Esophagus muscularis mucosa (tissue), 4 donors: ENCODE results near the gene CBFA2T2.
"Not testable (repeated sequence)": the region's sequence is repeated elsewhere in the genome, so short reads cannot be mapped to it uniquely, and the experiment has no call there.

Experiments
- EP300 ChIP-seq: sonication (generic); formaldehyde crosslinking; IDR thresholded peaks from one replicate; pipeline ENCODE4 v1.6.1; 2017; ENCODE audit warnings: antibody characterized with exemption
- POLR2A ChIP-seq: fragments of 450-650 bp; IDR thresholded peaks from one replicate; pipeline ENCODE4 v1.6.1; 2017; ENCODE audit warnings: antibody characterized with exemption, moderate library complexity, mild to moderate bottlenecking, low read depth
- POLR2AphosphoS5 ChIP-seq, 2 donors: sonication (generic); formaldehyde crosslinking; IDR thresholded peaks; one replicate each; pipeline ENCODE4 v1.6.1; 2017; ENCODE audit warnings: antibody characterized with exemption in 2 of 2
- TF ChIP-seq, protein P1 (sequence below), 3 experiments: fragments of 200-600 bp in 2 of 3; fragments of 450-650 bp in 1 of 3; sonication (generic) in 2 of 3; IDR thresholded peaks; one replicate each; pipeline ENCODE4 v1.5.1; 2017 to 2019; ENCODE audit warnings: antibody characterized with exemption in 3 of 3, mild to moderate bottlenecking in 2 of 3, moderate library complexity in 1 of 3

DNA sequence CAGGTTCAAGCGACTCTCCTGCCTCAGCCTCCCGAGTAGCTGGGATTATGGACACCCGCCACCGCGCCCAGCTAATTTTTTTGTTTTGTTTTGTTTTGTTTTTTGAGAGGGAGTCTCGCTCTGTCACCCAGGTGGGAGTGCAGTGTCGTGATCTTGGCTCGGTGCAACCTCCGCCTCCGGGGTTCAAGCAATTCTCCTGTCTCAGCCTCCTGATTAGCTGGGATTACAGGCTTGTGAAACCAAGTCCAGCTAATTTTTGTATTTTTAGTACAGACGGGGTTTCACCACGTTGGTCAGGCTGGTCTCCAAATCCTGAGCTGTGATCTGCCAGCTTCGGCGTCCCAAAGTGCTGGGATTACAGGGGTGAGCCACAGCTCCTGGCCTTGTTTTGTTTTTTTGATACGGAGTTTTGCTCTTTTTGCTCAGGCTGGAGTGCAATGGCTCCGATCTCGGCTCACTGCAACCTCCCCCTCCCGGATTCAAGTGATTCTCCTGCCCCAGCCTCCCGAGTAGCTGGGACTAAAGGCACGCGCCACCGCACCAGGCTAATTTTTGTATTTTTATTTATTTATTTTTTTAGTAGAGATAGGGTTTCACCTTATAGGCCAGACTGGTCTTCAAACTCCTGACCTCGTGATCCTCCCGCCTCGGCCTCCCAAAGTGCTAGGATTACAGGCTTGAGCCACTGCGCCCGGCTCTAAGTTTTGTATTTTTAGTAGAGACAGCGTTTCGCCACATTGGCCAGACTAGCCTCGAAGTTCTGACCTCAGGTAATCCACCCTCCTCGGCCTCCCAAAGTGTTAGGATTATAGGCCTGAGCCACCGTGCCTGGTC lies 1.0 kb upstream of the CBFA2T2 start:
- TF ChIP-seq, protein P1, sequence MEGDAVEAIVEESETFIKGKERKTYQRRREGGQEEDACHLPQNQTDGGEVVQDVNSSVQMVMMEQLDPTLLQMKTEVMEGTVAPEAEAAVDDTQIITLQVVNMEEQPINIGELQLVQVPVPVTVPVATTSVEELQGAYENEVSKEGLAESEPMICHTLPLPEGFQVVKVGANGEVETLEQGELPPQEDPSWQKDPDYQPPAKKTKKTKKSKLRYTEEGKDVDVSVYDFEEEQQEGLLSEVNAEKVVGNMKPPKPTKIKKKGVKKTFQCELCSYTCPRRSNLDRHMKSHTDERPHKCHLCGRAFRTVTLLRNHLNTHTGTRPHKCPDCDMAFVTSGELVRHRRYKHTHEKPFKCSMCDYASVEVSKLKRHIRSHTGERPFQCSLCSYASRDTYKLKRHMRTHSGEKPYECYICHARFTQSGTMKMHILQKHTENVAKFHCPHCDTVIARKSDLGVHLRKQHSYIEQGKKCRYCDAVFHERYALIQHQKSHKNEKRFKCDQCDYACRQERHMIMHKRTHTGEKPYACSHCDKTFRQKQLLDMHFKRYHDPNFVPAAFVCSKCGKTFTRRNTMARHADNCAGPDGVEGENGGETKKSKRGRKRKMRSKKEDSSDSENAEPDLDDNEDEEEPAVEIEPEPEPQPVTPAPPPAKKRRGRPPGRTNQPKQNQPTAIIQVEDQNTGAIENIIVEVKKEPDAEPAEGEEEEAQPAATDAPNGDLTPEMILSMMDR (IDR thresholded peaks at IDR 0.05): not testable (repeated sequence)
- TF ChIP-seq POLR2A; EP300; POLR2AphosphoS5 (IDR thresholded peaks at IDR 0.05): not testable (repeated sequence)
